GM12891 (cell line): ENCODE data around the gene EYA2.
A peak's percentile ranks its signal among the peaks of the same experiment; 100 is the strongest.

Source experiments
- DNase-seq: peaks from one replicate; pipeline ENCODE4 v3.0.0; 2011; ENCODE audit warnings: low spot score; ENCODE audit not compliant: insufficient read length
- FAIRE-seq: peaks from 2 replicates; lab custom pipeline; 2011; peaks lifted over from hg19 to GRCh38; lab: Jason Lieb, UNC
- PAX5 ChIP-seq: IDR thresholded peaks from 2 replicates; pipeline ENCODE4 v1.6.1; 2011; ENCODE audit warnings: low read length, moderate library complexity, mild to moderate bottlenecking; ENCODE audit not compliant: insufficient read depth, severe bottlenecking
- POLR2A ChIP-seq: IDR thresholded peaks from 2 replicates; pipeline ENCODE4 v1.6.1; 2011; ENCODE audit warnings: low read depth, low read length, control low read depth
- POLR2AphosphoS5 ChIP-seq: IDR thresholded peaks from 2 replicates; pipeline ENCODE4 v1.6.1; 2011; ENCODE audit warnings: low read depth, low read length, control low read depth
- POU2F2 ChIP-seq: IDR thresholded peaks from 2 replicates; pipeline ENCODE4 v1.6.1; 2011; ENCODE audit warnings: low read depth, mild to moderate bottlenecking, control low read depth, low read length, moderate library complexity
- SPI1 ChIP-seq: IDR thresholded peaks from 2 replicates; pipeline ENCODE4 v1.6.1; 2011; ENCODE audit warnings: low read depth, low read length, control low read depth
- TAF1 ChIP-seq: IDR thresholded peaks from 2 replicates; pipeline ENCODE4 v1.6.1; 2011; ENCODE audit warnings: low read depth, low read length, control low read depth

The EYA2 gene

GRCh38 chr20:47181056-47181862 lies 286.6 kb downstream of the EYA2 start:
- TF ChIP-seq POLR2AphosphoS5: no peak
- TF ChIP-seq POLR2A: no peak
- TF ChIP-seq PAX5: no peak
- peak; percentile 52; the same call in 1 of the 2 replicates for TF ChIP-seq SPI1
- no peak for TF ChIP-seq POU2F2
- TF ChIP-seq TAF1: no peak
- FAIRE-seq (peak; percentile 85), DNase-seq (peak; percentile 56)

- DNase-seq (no peak), FAIRE-seq (no peak)
- no peak for TF ChIP-seq POLR2AphosphoS5
- no peak for TF ChIP-seq PAX5
Measured at GRCh38 chr20:47183367-47183766, 288.7 kb downstream of the EYA2 start.

- TF ChIP-seq TAF1 (no peak), POLR2AphosphoS5 (no peak), POLR2A (no peak), SPI1 (no peak), POU2F2 (no peak), PAX5 (no peak)
- DNase-seq (no peak), FAIRE-seq (no peak)
Measured at GRCh38 chr20:47187450-47188195, 293.0 kb downstream of the EYA2 start.

GRCh38 chr20:47188540-47188939 lies 293.9 kb downstream of the EYA2 start:
- no peak for TF ChIP-seq SPI1
- no peak for TF ChIP-seq POU2F2
- no peak for TF ChIP-seq PAX5
- DNase-seq (no peak), FAIRE-seq (no peak)

- FAIRE-seq: no peak
- TF ChIP-seq PAX5 (no peak), SPI1 (no peak), POLR2AphosphoS5 (no peak), POLR2A (no peak), TAF1 (no peak)
- no peak for DNase-seq
Measured at GRCh38 chr20:47189060-47189459, 294.4 kb downstream of the EYA2 start.

- FAIRE-seq (no peak), DNase-seq (no peak)
Measured at GRCh38 chr20:47191074-47191673, 296.5 kb downstream of the EYA2 start.

GRCh38 chr20:47191956-47192355 lies 297.3 kb downstream of the EYA2 start:
- no peak for FAIRE-seq
- TF ChIP-seq SPI1 (no peak), POU2F2 (no peak), TAF1 (no peak), PAX5 (no peak), POLR2A (no peak), POLR2AphosphoS5 (no peak)
- DNase-seq: no peak

More at GRCh38 chr20:47191074-47191673, 296.5 kb downstream of the EYA2 start:
- TF ChIP-seq SPI1 (no peak), POLR2AphosphoS5 (no peak), POLR2A (no peak), PAX5 (no peak), TAF1 (no peak), POU2F2 (no peak)

GRCh38 chr20:47195573-47195972 lies 300.9 kb downstream of the EYA2 start:
- DNase-seq: no peak
- no peak for FAIRE-seq
- no peak for TF ChIP-seq PAX5

GRCh38 chr20:47196091-47197081 lies 301.7 kb downstream of the EYA2 start:
- DNase-seq: peak; percentile 74
- peak; percentile 70 for FAIRE-seq
- TF ChIP-seq POLR2A (no peak), TAF1 (no peak), POU2F2 (no peak), POLR2AphosphoS5 (no peak), SPI1 (no peak), PAX5 (no peak)
